Kidney epithelial cell (primary cell): ENCODE measurements around the gene IL17REL. TPM values are rescaled to one million over a fixed set of nuclear protein-coding genes. Genes with fewer than 3 reads are reported as not detected.

ENCODE experiments used
- DNase-seq: peaks from one replicate; pipeline ENCODE4 v3.0.0-alpha.2; 2010; ENCODE audit warnings: low read depth
- H3K27me3 ChIP-seq: 2 replicates; pipeline ENCODE4 v1.6.0; 2011; ENCODE audit warnings: low read length; ENCODE audit not compliant: control insufficient read depth, insufficient read depth
- H3K36me3 ChIP-seq: 2 replicates; pipeline ENCODE4 v1.5.1; 2011; ENCODE audit warnings: low read length; ENCODE audit not compliant: control insufficient read depth, insufficient read depth
- H3K4me3 ChIP-seq: 2 replicates; pipeline ENCODE4 v1.5.1; 2011; ENCODE audit warnings: low read depth, mild to moderate bottlenecking, control low read depth, low read length
- total RNA-seq: library from RNA; depleted of rRNA; stranded (reverse); fragments of >200 nt; gene quantifications from 2 replicates; pipeline ENCODE4 v1.2.3, GENCODE V29; 2015
- TF ChIP-seq, protein P1 (sequence below): IDR thresholded peaks from 2 replicates; pipeline ENCODE4 v1.5.1; 2011; ENCODE audit warnings: mild to moderate bottlenecking, moderate library complexity, low read length, control low read depth, inconsistent platforms; ENCODE audit not compliant: insufficient read depth, poor library complexity, severe bottlenecking

Gene IL17REL
- total RNA-seq, 1 donor from 2014 or later, result not detected

DNA sequence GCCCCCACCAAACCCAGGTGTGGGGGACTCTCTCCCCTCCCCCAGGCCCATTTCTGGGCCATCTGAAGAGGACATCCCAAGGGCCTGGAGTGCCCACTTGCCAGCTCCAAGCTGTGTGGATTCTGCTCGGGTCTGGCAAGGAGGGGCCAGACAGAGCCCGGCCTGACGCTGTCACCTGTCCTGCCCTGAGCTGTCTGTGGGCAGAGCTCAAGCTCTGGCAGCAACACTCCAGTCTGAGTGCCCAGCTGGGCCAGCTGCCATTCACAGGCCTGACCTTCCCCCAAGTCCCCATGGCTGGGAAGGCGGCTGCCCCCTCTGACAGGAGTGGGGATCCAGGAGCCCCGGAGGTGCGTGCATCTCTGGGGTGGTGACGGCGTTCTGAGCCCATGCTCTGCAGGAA is 58.2 kb downstream of the IL17REL start:
- Histone ChIP-seq H3K4me3 (no peak overlapping the region), H3K27me3 (no peaks in the 10 kb centered on the region), H3K36me3 (no peaks in the 10 kb centered on the region)
- no peak for DNase-seq
- TF ChIP-seq, protein P1, sequence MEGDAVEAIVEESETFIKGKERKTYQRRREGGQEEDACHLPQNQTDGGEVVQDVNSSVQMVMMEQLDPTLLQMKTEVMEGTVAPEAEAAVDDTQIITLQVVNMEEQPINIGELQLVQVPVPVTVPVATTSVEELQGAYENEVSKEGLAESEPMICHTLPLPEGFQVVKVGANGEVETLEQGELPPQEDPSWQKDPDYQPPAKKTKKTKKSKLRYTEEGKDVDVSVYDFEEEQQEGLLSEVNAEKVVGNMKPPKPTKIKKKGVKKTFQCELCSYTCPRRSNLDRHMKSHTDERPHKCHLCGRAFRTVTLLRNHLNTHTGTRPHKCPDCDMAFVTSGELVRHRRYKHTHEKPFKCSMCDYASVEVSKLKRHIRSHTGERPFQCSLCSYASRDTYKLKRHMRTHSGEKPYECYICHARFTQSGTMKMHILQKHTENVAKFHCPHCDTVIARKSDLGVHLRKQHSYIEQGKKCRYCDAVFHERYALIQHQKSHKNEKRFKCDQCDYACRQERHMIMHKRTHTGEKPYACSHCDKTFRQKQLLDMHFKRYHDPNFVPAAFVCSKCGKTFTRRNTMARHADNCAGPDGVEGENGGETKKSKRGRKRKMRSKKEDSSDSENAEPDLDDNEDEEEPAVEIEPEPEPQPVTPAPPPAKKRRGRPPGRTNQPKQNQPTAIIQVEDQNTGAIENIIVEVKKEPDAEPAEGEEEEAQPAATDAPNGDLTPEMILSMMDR, result no peak

DNA sequence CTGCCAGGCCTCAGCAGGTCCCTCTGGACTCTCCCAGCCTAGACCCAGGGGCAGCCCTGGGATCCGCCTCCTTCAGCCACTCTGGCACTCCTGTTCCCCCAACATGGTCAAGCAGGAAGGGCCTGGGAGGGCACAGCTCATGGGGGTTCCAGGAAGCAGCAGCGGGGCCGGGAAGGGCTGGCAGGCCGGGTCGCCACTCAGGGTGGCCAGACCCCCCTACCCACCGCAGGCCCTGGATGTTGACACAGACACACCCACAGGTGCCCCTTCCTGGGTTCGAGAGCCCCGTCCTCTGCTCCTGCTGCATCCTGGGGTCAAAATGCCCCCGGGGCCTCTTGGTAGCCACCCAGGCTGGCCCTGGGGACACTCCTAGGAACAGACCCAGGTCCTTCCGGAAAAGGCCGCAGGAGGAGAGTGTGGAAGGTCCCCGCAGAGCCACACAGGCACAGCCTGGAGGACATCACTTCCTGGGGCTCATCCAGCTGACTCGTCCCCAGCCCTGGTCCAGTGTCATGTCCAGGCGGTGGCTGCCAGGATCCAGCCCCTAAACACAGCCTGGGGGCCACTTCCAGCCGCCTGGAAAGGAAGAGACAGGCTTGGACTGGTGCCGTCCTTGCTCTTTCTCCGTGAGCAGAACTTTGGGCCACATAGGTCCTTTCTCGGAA is 58.8 kb downstream of the IL17REL start:
- DNase-seq, result no peak
- H3K36me3 ChIP-seq, result no peaks in the 10 kb centered on the region
- H3K4me3 ChIP-seq, result no peak overlapping the region
- no peaks in the 10 kb centered on the region for H3K27me3 ChIP-seq
- TF ChIP-seq, protein P1, result no peak

DNA sequence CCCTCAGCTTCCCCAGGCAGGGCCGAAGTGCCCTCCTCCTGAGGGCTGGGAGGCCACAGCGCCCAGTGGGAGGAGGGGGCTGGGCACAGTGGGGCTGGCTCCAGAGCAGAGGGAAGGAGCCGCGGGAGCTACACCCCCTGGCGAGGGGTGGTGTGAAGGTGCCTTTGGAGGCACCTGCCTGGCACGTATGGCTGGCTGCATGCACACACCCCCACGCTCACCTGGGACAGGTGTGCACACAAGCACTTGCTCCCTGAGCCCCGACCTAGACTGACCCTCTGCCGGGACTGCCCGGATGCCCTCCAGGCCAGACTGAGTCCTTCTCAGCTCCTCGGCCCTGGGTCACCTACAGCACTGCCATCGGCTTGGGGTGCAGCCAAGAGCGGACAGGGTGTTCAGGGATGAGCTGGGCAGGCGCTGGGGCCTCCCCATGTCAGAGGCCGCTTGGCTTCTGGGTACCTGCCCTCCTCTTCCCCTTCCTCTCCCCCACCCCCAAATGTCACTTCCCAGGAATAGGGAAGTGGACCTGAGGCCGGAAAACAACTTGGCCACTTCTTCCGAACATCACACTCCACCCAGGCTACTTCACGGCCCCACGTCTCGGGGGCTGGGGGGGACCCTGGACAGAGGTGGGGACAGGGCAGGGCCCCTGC is 59.4 kb downstream of the IL17REL start:
- Histone ChIP-seq H3K36me3 (no peaks in the 10 kb centered on the region), H3K27me3 (no peaks in the 10 kb centered on the region), H3K4me3 (no peak overlapping the region)
- no peak for DNase-seq
- TF ChIP-seq, protein P1, result no peak

DNA sequence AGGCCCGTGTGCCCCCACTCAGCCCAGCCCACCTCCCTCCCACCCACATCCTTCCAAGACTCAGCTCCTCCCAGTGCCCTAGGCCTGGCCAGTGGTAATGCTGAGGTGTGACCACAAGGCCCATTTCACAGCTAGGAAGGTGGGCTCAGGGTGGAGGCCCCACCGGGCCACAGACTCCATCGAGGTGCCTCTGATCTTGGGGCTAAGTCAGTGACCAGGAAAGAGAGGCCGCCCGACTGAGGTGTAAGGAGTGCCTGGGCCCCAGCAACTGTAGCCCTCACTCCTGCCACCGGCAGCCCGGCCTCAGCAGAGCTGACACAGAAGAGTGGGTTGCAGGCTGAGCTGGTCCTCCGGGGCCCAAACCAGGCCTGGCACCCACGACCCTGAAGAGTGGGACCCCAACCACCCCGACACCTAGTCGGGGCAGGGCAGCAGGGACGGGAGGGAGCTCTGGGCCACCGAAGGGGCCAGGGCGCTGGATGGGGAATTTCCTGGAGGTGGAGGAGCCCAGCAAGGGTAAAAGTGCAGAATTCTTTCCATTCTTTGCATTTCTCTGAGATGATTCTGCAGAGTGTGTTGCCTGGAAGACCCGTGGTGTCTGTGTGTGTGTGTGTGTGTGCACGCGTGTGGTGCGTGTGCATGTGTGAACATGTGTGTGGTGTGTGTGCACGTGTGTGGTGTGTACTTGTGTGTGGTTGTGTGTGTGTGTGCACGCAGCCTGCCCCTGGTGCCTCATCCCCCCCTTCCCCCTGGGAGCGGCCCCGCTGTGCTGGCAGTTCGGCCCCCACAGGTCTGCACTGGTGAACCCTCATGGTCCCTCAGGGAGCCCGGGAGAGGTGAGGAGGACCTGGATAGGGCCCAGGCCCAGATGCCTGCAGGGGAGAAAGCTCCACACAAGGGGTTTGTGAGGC is 60.3 kb downstream of the IL17REL start:
- no peaks in the 10 kb centered on the region for H3K36me3 ChIP-seq
- TF ChIP-seq, protein P1, result no peak
- DNase-seq, result no peak
- H3K27me3 ChIP-seq, result no peaks in the 10 kb centered on the region
- H3K4me3 ChIP-seq, result no peak overlapping the region

DNA sequence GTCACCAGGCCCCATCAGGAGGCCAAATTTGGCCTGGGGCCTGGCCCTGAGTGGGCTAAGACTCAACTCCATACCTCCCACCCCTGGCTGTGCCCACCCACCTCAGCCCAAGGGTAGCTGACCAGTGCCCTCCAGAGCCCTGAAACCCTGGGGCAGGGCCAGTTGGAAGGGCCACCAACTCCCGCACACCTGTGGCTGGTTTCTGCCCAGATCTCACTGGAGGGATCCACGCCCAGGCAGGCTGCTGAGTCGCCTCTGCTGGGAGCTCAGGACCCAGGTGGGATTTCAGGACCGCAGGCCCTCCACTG is 60.9 kb downstream of the IL17REL start:
- no peak for DNase-seq
- TF ChIP-seq, protein P1, result no peak
- H3K27me3 ChIP-seq, result no peaks in the 10 kb centered on the region
- no peak overlapping the region for H3K4me3 ChIP-seq
- H3K36me3 ChIP-seq, result no peaks in the 10 kb centered on the region
